AG04450 (cell line): ENCODE results near the gene PXMP4. TPM values are rescaled to one million over a fixed set of nuclear protein-coding genes. Genes with fewer than 3 reads are reported as not detected.

Experiments used
- CTCF ChIA-PET: fragments of 300-600, 350-600 bp; formaldehyde crosslinking; extraction: SDS; loops from one replicate; lab custom pipeline; 2022; ENCODE audit warnings: antibody characterized with exemption, inconsistent platforms; lab: Charles Lee
- POLR2A ChIA-PET: fragments of 350-600 bp; formaldehyde crosslinking; extraction: SDS; loops from one replicate; lab custom pipeline; 2021; ENCODE audit warnings: antibody characterized with exemption, inconsistent platforms; lab: Yijun Ruan, JAX
- DNase-seq: peaks from one replicate; pipeline ENCODE4 v3.0.0-alpha.2; 2011; ENCODE audit warnings: low read depth, low spot score
- H3K27ac ChIP-seq: one replicate; pipeline ENCODE4 v1.5.1; 2012; ENCODE audit warnings: low read depth, low read length, control low read depth
- H3K27me3 ChIP-seq: one replicate; pipeline ENCODE4 v1.6.0; 2012; ENCODE audit warnings: low read length; ENCODE audit not compliant: control insufficient read depth, insufficient read depth
- H3K4me3 ChIP-seq: 2 replicates; pipeline ENCODE4 v1.5.1; 2011; ENCODE audit warnings: mild to moderate bottlenecking, low read depth, low read length, control low read depth
- H3K9me3 ChIP-seq: 2 replicates; pipeline ENCODE4 v1.5.1; 2012; ENCODE audit warnings: low read length; ENCODE audit not compliant: control insufficient read depth, insufficient read depth
- CTCF ChIP-seq: IDR thresholded peaks from 2 replicates; pipeline ENCODE4 v1.5.1; 2011; ENCODE audit warnings: low read depth, low read length, control low read depth, inconsistent platforms
- polyA plus RNA-seq: library from polyadenylated mRNA; depleted of rRNA; stranded (reverse); fragments of >200 nt; gene quantifications from 2 replicates; pipeline ENCODE4 v1.2.3, GENCODE V29; 2011

Gene PXMP4
- polyA plus RNA-seq, 1 experiment = 6.0 TPM

GRCh38 chr20:33721391-33722140, 1.5 kb upstream of the PXMP4 start:
- TF ChIP-seq CTCF = no peak

GRCh38 chr20:33719277-33719988, 677 bp downstream of the PXMP4 start:
- CTCF ChIA-PET = interaction anchor here (1.5 to 1.7 kb wide), 2 partner anchors 11 to 33 kb away, joined by 3 to 5 read pairs; no protein-coding TSS in a partner anchor
- no peak for TF ChIP-seq CTCF
- peak overlapping the region; percentile 94 for H3K4me3 ChIP-seq
- no peaks in the 10 kb centered on the region for H3K27me3 ChIP-seq
- peaks cover 3% of the 10 kb centered on the region; the same call in 1 of the 2 replicates for H3K9me3 ChIP-seq
- POLR2A ChIA-PET = interaction anchor here (1.2 to 1.6 kb wide), 3 partner anchors 12 to 56 kb away, joined by 4 to 6 read pairs (median 4); partner anchors contain the start of gene ZNF341
- no peak overlapping the region for H3K27ac ChIP-seq
- no peak for DNase-seq

More at GRCh38 chr20:33721391-33722140, 1.5 kb upstream of the PXMP4 start:
- POLR2A ChIA-PET = interaction anchor here (0.7 kb wide), 1 partner anchor 25 kb away, joined by 10 read pairs; no protein-coding TSS in a partner anchor
- H3K27ac ChIP-seq = no peak overlapping the region
- CTCF ChIA-PET = no interaction called here
- no peak overlapping the region for H3K4me3 ChIP-seq
- H3K9me3 ChIP-seq = peaks cover 3% of the 10 kb centered on the region; the same call in 1 of the 2 replicates
- H3K27me3 ChIP-seq = no peaks in the 10 kb centered on the region
- DNase-seq = no peak

- no peak for DNase-seq
- Histone ChIP-seq H3K27ac (no peak overlapping the region), H3K4me3 (no peak overlapping the region), H3K9me3 (peaks cover 3% of the 10 kb centered on the region; the same call in 1 of the 2 replicates), H3K27me3 (no peaks in the 10 kb centered on the region)
- POLR2A ChIA-PET = no interaction called here
- CTCF ChIA-PET = no interaction called here
- TF ChIP-seq CTCF = no peak
These were observed 3.6 kb downstream of the PXMP4 start for GRCh38 chr20:33716498-33716897.

- no peak for TF ChIP-seq CTCF
- H3K9me3 ChIP-seq = no peaks in the 10 kb centered on the region
- no peaks in the 10 kb centered on the region for H3K27me3 ChIP-seq
- H3K4me3 ChIP-seq = no peak overlapping the region
- H3K27ac ChIP-seq = no peak overlapping the region
- POLR2A ChIA-PET = no interaction called here
- DNase-seq = no peak
- CTCF ChIA-PET = no interaction called here
These were observed 6.2 kb downstream of the PXMP4 start for GRCh38 chr20:33713865-33714367.

GRCh38 chr20:33711446-33711738, 8.7 kb downstream of the PXMP4 start:
- Histone ChIP-seq H3K4me3 (no peak overlapping the region), H3K9me3 (no peaks in the 10 kb centered on the region), H3K27me3 (no peaks in the 10 kb centered on the region), H3K27ac (no peak overlapping the region)
- no peak for DNase-seq
- CTCF ChIA-PET = no interaction called here
- no peak for TF ChIP-seq CTCF
- POLR2A ChIA-PET = no interaction called here
